H7 (cell line): ENCODE data around the gene DDOST. TPM values are rescaled to one million over a fixed set of nuclear protein-coding genes. Genes with fewer than 3 reads are reported as not detected.
"Not testable (repeated sequence)": the region's sequence is repeated elsewhere in the genome, so short reads cannot be mapped to it uniquely, and the experiment has no call there.

Source experiments
- DNase-seq: peaks from one replicate; pipeline ENCODE4 v3.0.0; 2012
- H3K27me3 ChIP-seq: 2 replicates; pipeline ENCODE4 v1.6.0; 2011; ENCODE audit warnings: mild to moderate bottlenecking, low read length; ENCODE audit not compliant: control insufficient read depth, insufficient read depth
- H3K36me3 ChIP-seq: replicated peaks from 2 replicates; pipeline ENCODE4 v1.5.1; 2011; ENCODE audit warnings: low read length; ENCODE audit not compliant: control insufficient read depth, insufficient read depth
- H3K4me3 ChIP-seq: 2 replicates; pipeline ENCODE4 v1.5.1; 2011; ENCODE audit warnings: low read depth, mild to moderate bottlenecking, control low read depth, low read length, moderate library complexity; ENCODE audit not compliant: insufficient read depth
- total RNA-seq: library from RNA; depleted of rRNA; stranded (reverse); fragments of >200 nt; shearing (Covaris generic); gene quantifications from 2 replicates; pipeline ENCODE4 v1.2.3, GENCODE V29; 2014; rRNA removed

The DDOST gene
- total RNA-seq, 1 experiment from 2014 or later: 563 TPM

DNA sequence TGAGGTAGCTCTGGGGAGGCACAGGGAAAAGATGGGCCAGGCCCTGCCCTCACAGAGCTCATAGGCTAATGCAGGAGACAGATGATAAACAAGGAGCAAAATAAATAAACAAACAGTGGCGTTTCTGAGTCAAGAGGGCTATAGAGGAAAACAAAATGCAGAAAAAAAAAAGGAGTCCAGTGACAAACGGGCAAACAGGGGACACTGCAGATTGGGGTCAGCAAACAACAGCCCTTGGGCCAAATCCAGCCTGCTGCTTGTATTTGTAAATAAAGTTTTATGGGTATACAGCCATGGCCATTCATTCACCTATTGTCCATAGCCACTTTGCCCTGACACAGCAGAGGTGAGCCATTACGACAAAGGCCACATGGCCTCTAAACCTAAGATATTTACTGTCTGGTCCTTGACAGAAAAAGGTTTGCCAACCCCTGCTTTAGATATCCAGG is 47.0 kb downstream of the DDOST start:
- Histone ChIP-seq H3K36me3 (no peaks in the 10 kb centered on the region), H3K27me3 (no peaks in the 10 kb centered on the region), H3K4me3 (no peak overlapping the region)
- no peak for DNase-seq

DNA sequence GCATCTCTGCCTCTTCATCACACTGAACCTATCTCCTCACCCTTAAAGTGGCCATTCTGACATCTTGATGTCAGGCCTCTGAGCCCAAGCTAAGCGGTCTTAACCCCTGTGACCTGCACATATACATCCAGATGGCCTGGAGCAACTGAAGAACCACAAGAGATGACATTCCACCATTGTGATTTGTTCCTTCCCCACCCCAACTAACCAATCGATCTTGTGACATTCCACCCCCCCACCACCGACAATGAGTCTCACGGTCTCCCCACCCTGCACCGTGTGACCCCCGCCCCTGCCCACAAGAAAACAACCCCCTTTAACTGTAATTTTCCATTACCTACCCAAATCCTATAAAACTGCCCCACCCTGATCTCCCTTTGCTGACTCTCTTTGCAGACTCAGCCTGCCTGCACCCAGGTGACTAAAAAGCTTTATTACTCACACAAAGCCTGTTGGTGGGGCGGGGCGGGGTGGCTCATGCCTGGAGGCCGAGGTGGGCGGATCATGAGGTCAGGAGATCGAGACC is 48.9 kb downstream of the DDOST start:
- Histone ChIP-seq H3K36me3 (no peaks in the 10 kb centered on the region), H3K27me3 (no peaks in the 10 kb centered on the region), H3K4me3 (no peak overlapping the region)
- no peak for DNase-seq

DNA sequence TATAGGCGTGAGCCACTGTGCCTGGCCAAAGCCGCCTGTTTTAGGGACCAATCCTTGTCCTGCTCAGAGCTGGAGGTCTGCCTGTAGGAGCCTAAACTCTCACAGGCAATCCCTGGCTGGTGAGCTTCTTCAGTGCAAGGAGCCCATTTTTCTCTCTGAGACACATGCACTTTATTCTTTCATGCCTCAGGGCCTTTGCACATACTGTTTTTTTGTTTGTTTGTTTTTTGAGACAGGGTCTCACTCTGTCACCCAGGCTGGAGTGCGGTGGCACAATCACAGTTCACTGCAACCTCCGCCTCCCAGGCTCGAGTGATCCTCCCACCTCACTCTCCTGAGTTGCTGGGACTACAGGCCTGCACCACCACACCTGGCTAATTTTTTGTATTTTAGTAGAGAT is 49.5 kb downstream of the DDOST start:
- Histone ChIP-seq H3K4me3 (no peak overlapping the region), H3K36me3 (no peaks in the 10 kb centered on the region), H3K27me3 (no peaks in the 10 kb centered on the region)
- DNase-seq: no peak

DNA sequence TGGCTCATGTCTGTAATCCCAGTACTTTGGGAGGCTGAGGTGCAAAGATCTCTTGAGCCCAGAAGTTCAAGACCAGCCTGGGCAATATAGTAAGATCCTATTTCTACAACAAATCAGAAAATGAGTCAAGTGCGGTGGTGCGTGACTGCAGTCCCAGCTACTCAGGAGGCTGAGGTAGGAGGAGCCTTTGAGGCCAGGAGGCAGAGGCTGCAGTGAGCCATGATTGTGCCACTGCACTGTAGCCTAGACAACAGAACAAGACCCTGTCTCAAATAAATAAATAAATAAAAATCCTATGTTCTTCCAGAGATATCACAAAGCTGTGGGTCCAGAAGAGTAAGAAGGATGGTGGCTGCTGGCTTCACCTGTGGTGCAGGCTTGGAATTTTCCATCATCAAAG is 50.2 kb downstream of the DDOST start:
- DNase-seq: no peak
- Histone ChIP-seq H3K27me3 (no peaks in the 10 kb centered on the region), H3K36me3 (no peaks in the 10 kb centered on the region), H3K4me3 (no peak overlapping the region)

DNA sequence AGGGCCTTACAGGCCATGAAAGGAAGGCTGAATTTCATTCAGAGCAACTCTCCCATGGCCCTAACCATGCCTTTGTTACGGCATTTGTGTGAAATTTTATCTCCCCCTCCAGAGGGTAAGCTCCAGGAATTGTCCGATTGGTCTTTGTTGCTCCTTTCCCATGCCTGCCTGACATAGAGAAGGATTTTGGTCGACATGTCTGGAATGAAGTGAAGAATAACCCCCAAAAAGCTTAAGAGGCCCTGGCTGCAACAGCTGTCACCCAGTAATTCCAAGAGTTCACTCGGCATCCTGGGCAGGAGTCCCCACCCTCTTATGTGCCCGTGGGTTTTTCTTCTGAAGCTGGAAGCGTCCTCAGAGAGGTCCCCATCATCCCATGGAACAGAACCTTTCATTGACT is 51.6 kb downstream of the DDOST start:
- DNase-seq: no peak
- no peaks in the 10 kb centered on the region for H3K36me3 ChIP-seq
- H3K4me3 ChIP-seq: no peak overlapping the region
- no peaks in the 10 kb centered on the region for H3K27me3 ChIP-seq

DNA sequence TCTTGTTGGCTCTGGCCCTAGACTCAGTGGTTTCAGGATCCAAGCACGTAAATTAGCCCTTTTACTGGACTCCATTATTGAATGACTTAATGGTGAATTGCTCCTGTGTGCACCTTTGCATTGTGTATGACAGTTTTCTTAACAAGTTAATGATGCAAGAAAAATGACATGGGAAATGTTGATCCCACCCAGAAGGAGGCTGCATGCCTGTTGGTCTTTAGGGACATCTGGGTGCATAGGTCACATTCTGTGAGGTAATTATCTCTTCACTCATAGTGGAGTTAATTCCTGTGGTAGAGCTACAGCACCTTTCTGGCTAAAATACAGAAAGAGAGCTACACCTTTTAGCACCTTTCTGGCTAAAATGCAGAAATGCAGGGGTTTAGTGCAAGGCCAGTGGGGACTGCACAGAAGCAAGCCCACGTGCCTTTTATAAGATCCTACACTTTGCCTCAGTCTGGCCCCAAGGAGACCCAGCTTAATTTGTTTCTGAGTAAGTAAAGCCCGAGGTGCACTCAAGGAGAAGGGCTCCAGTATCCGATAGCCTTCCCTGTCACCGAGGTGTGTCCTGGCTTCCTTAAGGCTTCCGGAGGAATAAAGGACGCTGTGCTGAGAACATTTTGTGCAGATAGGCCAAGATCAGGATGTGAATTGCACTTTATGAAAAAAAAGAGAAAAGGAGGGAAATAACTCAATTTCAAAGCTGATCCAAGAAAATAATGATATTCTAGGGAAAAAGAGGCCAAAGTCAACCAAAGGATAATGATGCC is 54.2 kb downstream of the DDOST start:
- H3K36me3 ChIP-seq, H3K4me3 ChIP-seq, H3K27me3 ChIP-seq, DNase-seq: not testable (repeated sequence)

DNA sequence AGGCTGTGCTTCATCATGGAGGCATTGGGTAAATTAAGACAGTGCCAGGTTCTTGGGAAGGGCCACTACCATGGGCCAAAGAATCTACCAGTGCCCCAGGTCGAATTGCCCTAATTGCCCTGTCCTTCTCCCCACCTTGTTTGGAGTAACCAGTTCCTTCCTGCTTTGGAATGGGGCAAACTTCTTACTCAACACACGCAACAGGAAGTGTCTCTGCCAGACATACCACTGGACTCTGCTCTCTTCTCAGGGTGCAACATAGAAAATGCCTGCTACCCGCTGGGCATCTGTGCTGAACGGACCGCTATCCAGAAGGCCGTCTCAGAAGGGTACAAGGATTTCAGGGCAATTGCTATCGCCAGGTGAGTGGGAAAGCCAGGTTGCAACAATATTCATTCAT is 56.5 kb downstream of the DDOST start:
- Histone ChIP-seq H3K27me3 (no peaks in the 10 kb centered on the region), H3K4me3 (no peak overlapping the region), H3K36me3 (no peaks in the 10 kb centered on the region)
- DNase-seq: no peak

DNA sequence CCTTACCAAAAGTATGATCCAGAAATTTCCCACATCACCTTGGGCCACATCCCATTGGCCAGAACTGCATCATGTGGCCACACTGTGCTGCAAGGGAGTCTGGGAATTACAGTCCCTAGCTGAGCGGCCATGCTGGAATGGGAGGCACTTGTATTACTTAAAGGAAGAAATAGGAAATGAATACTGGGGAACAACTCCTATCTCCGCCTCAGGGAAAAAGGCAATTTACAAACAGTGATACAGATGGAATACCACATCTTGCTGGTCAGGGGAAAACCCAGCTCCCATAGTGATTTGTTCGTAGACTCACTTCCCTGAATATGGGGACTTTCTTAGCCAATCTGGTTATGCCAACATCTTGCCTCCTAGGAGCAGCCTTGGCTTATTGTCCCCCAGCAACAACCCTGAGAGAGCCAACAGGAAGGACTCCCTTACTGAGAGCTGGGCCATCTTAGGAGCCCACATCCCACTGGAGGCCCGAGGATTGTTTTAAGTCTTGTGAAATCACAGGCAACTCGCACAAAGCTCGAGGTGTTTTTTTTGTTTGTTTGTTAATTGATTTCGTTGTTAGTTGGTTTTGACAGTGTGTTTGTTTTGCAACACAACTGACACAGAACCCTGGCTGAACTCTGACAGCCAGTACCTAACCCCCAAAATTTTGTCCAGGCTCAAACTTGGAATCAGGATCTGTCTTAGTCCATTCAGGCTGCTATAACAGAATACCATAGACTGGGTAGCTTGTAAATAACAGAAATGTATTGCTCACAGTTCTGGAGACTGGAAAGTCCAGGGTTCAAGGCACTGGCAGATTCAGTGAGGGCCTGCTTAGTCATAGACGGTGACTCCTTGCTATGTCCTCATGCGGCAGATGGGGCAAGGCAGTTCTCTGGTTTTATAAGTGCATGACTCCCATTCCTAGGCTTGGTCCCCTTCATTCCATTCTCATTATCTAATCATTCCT is 57.4 kb downstream of the DDOST start:
- no peaks in the 10 kb centered on the region for H3K27me3 ChIP-seq
- no peaks in the 10 kb centered on the region for H3K36me3 ChIP-seq
- no peak for DNase-seq
- H3K4me3 ChIP-seq: no peak overlapping the region

DNA sequence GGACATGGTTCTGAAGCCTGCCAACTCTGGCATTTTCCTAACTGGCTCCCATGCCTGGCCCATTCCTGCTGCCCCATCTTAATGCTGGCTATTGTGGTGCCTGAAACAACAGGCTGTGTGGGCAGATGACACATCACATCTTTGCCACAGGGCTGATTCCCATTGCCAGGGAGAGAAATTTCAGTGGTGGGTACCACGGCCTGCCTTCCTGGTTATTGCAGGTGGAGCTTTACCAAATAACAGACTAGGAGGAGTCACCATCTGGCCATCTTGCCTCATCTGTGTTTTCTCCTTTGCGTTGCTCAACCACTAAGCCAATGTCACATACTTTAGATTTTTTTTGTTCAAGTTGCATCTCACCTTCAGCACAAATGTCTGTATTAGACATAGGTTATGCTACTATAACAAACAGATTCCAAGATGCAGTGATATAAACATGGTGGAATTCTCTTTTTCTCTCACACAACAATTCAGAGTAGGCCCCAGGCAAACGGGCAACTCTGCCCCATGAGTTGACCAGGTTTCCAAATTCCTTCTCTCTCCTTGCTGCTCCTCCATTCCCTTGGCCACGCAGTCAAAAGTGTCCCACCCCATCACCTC is 58.2 kb downstream of the DDOST start:
- DNase-seq: no peak
- H3K4me3 ChIP-seq: no peak overlapping the region
- H3K36me3 ChIP-seq: no peaks in the 10 kb centered on the region
- H3K27me3 ChIP-seq: no peaks in the 10 kb centered on the region

Other genes with a start within 250 kb of the DDOST start
- 0.92 and 1.5 TPM in 2 replicates for gene CAMK2N1, start 175.2 kb downstream of the DDOST start, total RNA-seq
- 30.8 and 32.6 TPM in 2 replicates for gene MUL1, start 153.2 kb downstream of the DDOST start, total RNA-seq
- gene FAM43B, start 108.8 kb downstream of the DDOST start, total RNA-seq: 4.1 and 6.1 TPM in 2 replicates
- gene CDA, start 72.3 kb downstream of the DDOST start, total RNA-seq: 37.1 and 39.4 TPM in 2 replicates
- gene PINK1, start 27.9 kb downstream of the DDOST start, total RNA-seq: 158 and 161 TPM in 2 replicates
- 3.5 and 10.1 TPM in 2 replicates for gene KIF17, start 56.6 kb upstream of the DDOST start, total RNA-seq
- 8.3 and 9.0 TPM in 2 replicates for gene SH2D5, start 71.3 kb upstream of the DDOST start, total RNA-seq
- 119 and 137 TPM in 2 replicates for gene HP1BP3, start 125.9 kb upstream of the DDOST start, total RNA-seq